Tibial artery (tissue), 4 donors: ENCODE measurements around the gene VAV3.
"Not testable (repeated sequence)": the region's sequence is repeated elsewhere in the genome, so short reads cannot be mapped to it uniquely, and the experiment has no call there.

Source experiments
- DNase-seq, 2 donors: peaks; one replicate each; pipeline ENCODE4 v3.0.0-alpha.2; 2019
- H3K27ac ChIP-seq, 2 donors: fragments of 200-600 bp; sonication (generic) in 1 of 2; 1 replicate in 1 of 2; 2 replicates in 1 of 2; pipeline ENCODE4 v1.5.1; 2018 to 2019; ENCODE audit warnings: mild to moderate bottlenecking in 1 of 2
- H3K27me3 ChIP-seq, 2 donors: fragments of 200-600 bp; sonication (generic) in 1 of 2; one replicate each; pipeline versions ENCODE4 v1.5.1 to v1.6.0; 2016 to 2019
- H3K36me3 ChIP-seq, 3 donors: fragments of 200-600 bp; sonication (generic) in 2 of 3; one replicate each; pipeline ENCODE4 v1.5.1; 2016 to 2019; ENCODE audit warnings: mild to moderate bottlenecking in 2 of 3
- H3K4me1 ChIP-seq, 4 donors: fragments of 200-600 bp; sonication (generic) in 2 of 4; 1 replicate in 3 of 4; 2 replicates in 1 of 4; pipeline ENCODE4 v1.5.1; 2016 to 2019
- H3K4me3 ChIP-seq, 2 donors: fragments of 200-600 bp; sonication (generic) in 1 of 2; 1 replicate in 1 of 2; 2 replicates in 1 of 2; pipeline ENCODE4 v1.5.1; 2018 to 2019; ENCODE audit warnings: mild to moderate bottlenecking in 2 of 2
- H3K9me3 ChIP-seq, 3 donors: fragments of 200-600 bp; sonication (generic) in 1 of 3; one replicate each; pipeline ENCODE4 v1.5.1; 2016 to 2019
- CTCF ChIP-seq, 2 experiments: fragments of 200-600 bp in 1 of 2; fragments of 450-650 bp in 1 of 2; IDR thresholded peaks; one replicate each; pipeline ENCODE4 v1.5.1; 2017 to 2019; ENCODE audit warnings: antibody characterized with exemption in 2 of 2, mild to moderate bottlenecking in 1 of 2, moderate library complexity in 1 of 2
- intact Hi-C: fragments of 100-400 bp; cut with DNase I; formaldehyde crosslinking; loops from one replicate; pipeline ENCODE4 v1.15.0; 2023; ENCODE audit warnings: low total_unique reads

The VAV3 gene

GRCh38 chr1:107851418-107851817 lies 113.6 kb downstream of the VAV3 start:
- no peak overlapping the region for H3K27ac ChIP-seq
- H3K4me1 ChIP-seq: no peaks in the 10 kb centered on the region
- no peak for DNase-seq
- H3K27me3 ChIP-seq: no peaks in the 10 kb centered on the region
- intact Hi-C loops: no loop called here
- no peaks in the 10 kb centered on the region for H3K9me3 ChIP-seq
- no peaks in the 10 kb centered on the region for H3K36me3 ChIP-seq
- H3K4me3 ChIP-seq: no peak overlapping the region
- no peak for TF ChIP-seq CTCF (IDR thresholded peaks at IDR 0.05)

GRCh38 chr1:107844541-107845194 lies 120.3 kb downstream of the VAV3 start:
- H3K27ac ChIP-seq: not testable (repeated sequence)

GRCh38 chr1:107843989-107844388 lies 121.0 kb downstream of the VAV3 start:
- Histone ChIP-seq H3K9me3 (no peaks in the 10 kb centered on the region), H3K27me3 (no peaks in the 10 kb centered on the region), H3K4me1 (no peaks in the 10 kb centered on the region), H3K4me3 (no peak overlapping the region), H3K36me3 (no peaks in the 10 kb centered on the region), H3K27ac (no peak overlapping the region)
- no peak for DNase-seq
- TF ChIP-seq CTCF (IDR thresholded peaks at IDR 0.05): no peak
- intact Hi-C loops: no loop called here

More at GRCh38 chr1:107844541-107845194, 120.3 kb downstream of the VAV3 start:
- H3K36me3 ChIP-seq, H3K9me3 ChIP-seq, H3K27me3 ChIP-seq, intact Hi-C loops, DNase-seq, H3K4me1 ChIP-seq, H3K4me3 ChIP-seq: not testable (repeated sequence)

GRCh38 chr1:107842241-107842640 lies 122.7 kb downstream of the VAV3 start:
- no peaks in the 10 kb centered on the region for H3K36me3 ChIP-seq
- intact Hi-C loops: no loop called here
- no peaks in the 10 kb centered on the region for H3K4me1 ChIP-seq
- no peaks in the 10 kb centered on the region for H3K9me3 ChIP-seq
- H3K4me3 ChIP-seq: no peak overlapping the region
- DNase-seq: no peak
- no peak overlapping the region for H3K27ac ChIP-seq
- no peaks in the 10 kb centered on the region for H3K27me3 ChIP-seq
- TF ChIP-seq CTCF (IDR thresholded peaks at IDR 0.05): no peak

GRCh38 chr1:107840725-107841124 lies 124.3 kb downstream of the VAV3 start:
- intact Hi-C loops: no loop called here
- H3K27ac ChIP-seq: no peak overlapping the region

GRCh38 chr1:107838056-107838455 lies 126.9 kb downstream of the VAV3 start:
- Histone ChIP-seq H3K4me1 (no peaks in the 10 kb centered on the region), H3K27ac (no peak overlapping the region), H3K4me3 (no peak overlapping the region), H3K9me3 (no peaks in the 10 kb centered on the region), H3K27me3 (no peaks in the 10 kb centered on the region), H3K36me3 (no peaks in the 10 kb centered on the region)
- DNase-seq: no peak
- no peak for TF ChIP-seq CTCF (IDR thresholded peaks at IDR 0.05)
- intact Hi-C loops: no loop called here

More at GRCh38 chr1:107840725-107841124, 124.3 kb downstream of the VAV3 start:
- TF ChIP-seq CTCF (IDR thresholded peaks at IDR 0.05): no peak
- no peaks in the 10 kb centered on the region for H3K4me1 ChIP-seq
- H3K27me3 ChIP-seq: no peaks in the 10 kb centered on the region
- no peak for DNase-seq
- H3K4me3 ChIP-seq: no peak overlapping the region
- H3K9me3 ChIP-seq: no peaks in the 10 kb centered on the region
- H3K36me3 ChIP-seq: no peaks in the 10 kb centered on the region
